Activated T-helper 2 cell treated with anti-CD3 and anti-CD28 coated beads, Interferon-gamma antibody, Interleukin-2, Interleukin-4, amounts not matched to agents 10 μg/mL and 5 μg/mL and 100 μg/mL, durations not matched to agents 14 hours and 24 hours and 36 hours (primary cell): ENCODE measurements around the gene NLRP10. TPM values are rescaled to one million over a fixed set of nuclear protein-coding genes. Genes with fewer than 3 reads are reported as not detected.
A peak's percentile ranks its signal among the peaks of the same experiment; 100 is the strongest.
"Not testable (repeated sequence)": the region's sequence is repeated elsewhere in the genome, so short reads cannot be mapped to it uniquely, and the experiment has no call there.

Experiments
- DNase-seq: peaks from one replicate; pipeline ENCODE4 v3.0.0; 2021; ENCODE audit warnings: low spot score
- H3K27ac Mint-ChIP-seq: one replicate; pipeline ENCODE4 v1.8.0; 2021; ENCODE audit warnings: mixed read lengths
- H3K27me3 Mint-ChIP-seq: one replicate; pipeline ENCODE4 v1.8.0; 2021; ENCODE audit warnings: low read depth, mixed read lengths
- H3K36me3 Mint-ChIP-seq: one replicate; pipeline ENCODE4 v1.8.0; 2021; ENCODE audit warnings: low read depth, mixed read lengths
- H3K4me1 Mint-ChIP-seq: one replicate; pipeline ENCODE4 v1.8.0; 2021; ENCODE audit warnings: low read depth, mixed read lengths
- H3K4me3 Mint-ChIP-seq: one replicate; pipeline ENCODE4 v1.8.0; 2021; ENCODE audit warnings: low read depth, mild to moderate bottlenecking, moderate library complexity, mixed read lengths
- H3K9me3 Mint-ChIP-seq: one replicate; pipeline ENCODE4 v1.8.0; 2021; ENCODE audit warnings: mixed read lengths
- intact Hi-C: fragments of 100-400 bp; cut with micrococcal nuclease; formaldehyde crosslinking; loops from one replicate; pipeline ENCODE4 v1.15.1; 2023
- total RNA-seq: library from RNA; stranded (reverse); gene quantifications from 2 replicates; pipeline ENCODE4 v1.2.3, GENCODE V29; 2022

Gene NLRP10
- total RNA-seq, 1 donor from 2014 or later, result not detected

DNA sequence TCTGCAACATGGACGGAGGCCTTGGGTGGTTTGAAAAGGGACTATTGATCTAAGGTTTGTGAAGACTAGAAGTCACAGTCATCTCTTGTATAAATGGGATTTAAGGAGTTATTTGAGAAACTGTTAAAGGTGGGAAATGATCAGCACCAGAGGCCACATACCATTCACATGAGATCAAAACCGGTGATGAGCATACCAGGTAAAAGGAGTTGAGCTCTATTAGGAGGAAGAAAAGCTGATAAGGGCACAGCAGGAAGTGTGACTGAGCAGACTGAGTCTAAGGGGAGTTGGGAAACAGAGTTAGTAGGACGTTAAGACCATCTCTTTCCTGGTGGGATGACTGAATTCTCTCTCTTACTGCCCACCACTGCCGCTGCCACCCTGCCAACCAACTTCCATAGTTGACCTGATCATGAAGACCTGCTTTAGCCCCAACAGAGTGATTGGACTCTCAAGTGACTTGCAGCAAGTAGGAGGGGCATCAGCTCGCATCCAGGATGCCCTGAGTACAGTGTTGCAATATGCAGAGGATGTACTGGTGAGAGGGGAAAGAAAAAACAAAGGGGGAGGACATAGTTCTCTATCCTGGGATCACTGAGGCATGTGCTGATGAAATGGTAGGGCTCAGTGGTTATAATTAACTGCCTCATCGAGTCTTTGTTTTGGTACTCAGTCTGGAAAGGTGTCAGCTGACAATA, 29.5 kb upstream of the NLRP10 start:
- peaks cover 9% of the 10 kb centered on the region for H3K4me1 Mint-ChIP-seq
- no peak overlapping the region for H3K4me3 Mint-ChIP-seq
- intact Hi-C loops, result no loop called here
- H3K27ac Mint-ChIP-seq, result no peak overlapping the region
- H3K36me3 Mint-ChIP-seq, result peaks cover 84% of the 10 kb centered on the region
- H3K9me3 Mint-ChIP-seq, result no peaks in the 10 kb centered on the region
- no peaks in the 10 kb centered on the region for H3K27me3 Mint-ChIP-seq
- DNase-seq, result no peak

- peaks cover 32% of the 10 kb centered on the region for H3K4me1 Mint-ChIP-seq
- H3K9me3 Mint-ChIP-seq, DNase-seq, H3K27me3 Mint-ChIP-seq: not testable (repeated sequence)
- peaks cover 29% of the 10 kb centered on the region for H3K36me3 Mint-ChIP-seq
- peak overlapping the region; percentile 98 for H3K4me3 Mint-ChIP-seq
- peak overlapping the region; percentile 86 for H3K27ac Mint-ChIP-seq
- intact Hi-C loops, result loop anchor here (1.0 to 10.0 kb wide), 4 partner anchors 95 to 890 kb away; partner anchors contain the start of genes PPFIBP2, RPL27A and TRIM66
Measured at GRCh38 chr11:7987560-7987883, 22.3 kb upstream of the NLRP10 start.

DNA sequence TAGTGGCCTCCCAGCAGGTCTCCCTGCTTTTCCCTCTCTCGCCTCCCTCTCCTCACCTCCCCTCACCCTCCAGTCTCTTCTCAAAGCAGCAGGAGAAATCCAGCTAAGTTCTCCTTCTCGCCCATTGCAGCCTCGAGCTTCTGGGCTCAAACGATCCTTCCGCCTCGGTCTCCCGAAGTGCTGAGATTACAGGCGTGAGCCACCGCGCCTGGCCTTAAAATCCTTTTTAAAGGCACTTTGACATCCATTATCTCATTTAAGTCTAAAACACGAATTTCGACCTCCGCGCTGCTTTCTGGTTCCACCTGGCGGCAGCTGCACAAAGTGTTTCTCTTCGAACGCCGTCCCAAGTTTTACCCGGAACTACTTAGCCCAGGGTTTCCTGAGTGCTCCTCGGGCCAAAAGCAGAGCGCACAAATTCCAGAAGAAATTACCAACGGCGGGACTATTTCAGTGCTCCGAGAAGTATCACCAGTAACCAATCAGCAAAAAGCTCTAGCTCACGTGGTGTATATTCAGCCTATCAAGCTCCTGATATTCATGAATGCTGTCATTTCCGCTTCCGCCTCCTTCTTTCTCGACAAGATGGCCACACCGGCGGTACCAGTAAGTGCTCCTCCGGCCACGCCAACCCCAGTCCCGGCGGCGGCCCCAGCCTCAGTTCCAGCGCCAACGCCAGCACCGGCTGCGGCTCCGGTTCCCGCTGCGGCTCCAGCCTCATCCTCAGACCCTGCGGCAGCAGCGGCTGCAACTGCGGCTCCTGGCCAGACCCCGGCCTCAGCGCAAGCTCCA, 21.7 kb upstream of the NLRP10 start, which contains the start of gene EIF3F:
Gene EIF3F (plus strand): TSS at position 570 of the 792 bp plus-strand sequence. CDS start 16 bp downstream, at position 586.
- Mint-ChIP-seq H3K27me3 (no peaks in the 10 kb centered on the region), H3K4me3 (peak within 1 kb of the TSS; percentile 98), H3K27ac (peak within 1 kb of the TSS; percentile 91), H3K4me1 (peaks cover 32% of the 10 kb centered on the region), H3K36me3 (peaks cover 25% of the 10 kb centered on the region), H3K9me3 (no peaks in the 10 kb centered on the region)
- intact Hi-C loops, result loop anchor here (1.0 to 10.0 kb wide), 4 partner anchors 95 to 890 kb away; partner anchors contain the start of genes PPFIBP2, RPL27A and TRIM66
- DNase-seq, result peak; percentile 91

- H3K9me3 Mint-ChIP-seq, result no peaks in the 10 kb centered on the region
- intact Hi-C loops, result loop anchor here (10.0 kb wide), 2 partner anchors 469 to 701 kb away; partner anchors contain the start of genes PPFIBP2, RPL27A and TRIM66
- H3K27ac Mint-ChIP-seq, result no peak overlapping the region
- no peaks in the 10 kb centered on the region for H3K27me3 Mint-ChIP-seq
- no peak for DNase-seq
- peaks cover 18% of the 10 kb centered on the region for H3K4me1 Mint-ChIP-seq
- H3K36me3 Mint-ChIP-seq, result peaks cover 6% of the 10 kb centered on the region
- H3K4me3 Mint-ChIP-seq, result no peak overlapping the region
Measured at GRCh38 chr11:7983832-7984590, 18.8 kb upstream of the NLRP10 start.

GRCh38 chr11:7982582-7983119, 17.4 kb upstream of the NLRP10 start:
- Mint-ChIP-seq H3K9me3 (no peaks in the 10 kb centered on the region), H3K4me1 (peaks cover 10% of the 10 kb centered on the region), H3K27ac (no peak overlapping the region), H3K27me3 (no peaks in the 10 kb centered on the region), H3K36me3 (peaks cover 1% of the 10 kb centered on the region), H3K4me3 (no peak overlapping the region)
- intact Hi-C loops, result loop anchor here (10.0 kb wide), 2 partner anchors 468 to 702 kb away; partner anchors contain the start of genes PPFIBP2, RPL27A and TRIM66
- DNase-seq, result no peak

GRCh38 chr11:7981619-7982157, 16.4 kb upstream of the NLRP10 start:
- DNase-seq, result no peak
- Mint-ChIP-seq H3K4me1 (peaks cover 8% of the 10 kb centered on the region), H3K4me3 (no peak overlapping the region), H3K36me3 (no peaks in the 10 kb centered on the region), H3K27me3 (no peaks in the 10 kb centered on the region), H3K27ac (no peak overlapping the region), H3K9me3 (no peaks in the 10 kb centered on the region)
- intact Hi-C loops, result loop anchor here (10.0 kb wide), 2 partner anchors 467 to 703 kb away; partner anchors contain the start of genes PPFIBP2, RPL27A and TRIM66

DNA sequence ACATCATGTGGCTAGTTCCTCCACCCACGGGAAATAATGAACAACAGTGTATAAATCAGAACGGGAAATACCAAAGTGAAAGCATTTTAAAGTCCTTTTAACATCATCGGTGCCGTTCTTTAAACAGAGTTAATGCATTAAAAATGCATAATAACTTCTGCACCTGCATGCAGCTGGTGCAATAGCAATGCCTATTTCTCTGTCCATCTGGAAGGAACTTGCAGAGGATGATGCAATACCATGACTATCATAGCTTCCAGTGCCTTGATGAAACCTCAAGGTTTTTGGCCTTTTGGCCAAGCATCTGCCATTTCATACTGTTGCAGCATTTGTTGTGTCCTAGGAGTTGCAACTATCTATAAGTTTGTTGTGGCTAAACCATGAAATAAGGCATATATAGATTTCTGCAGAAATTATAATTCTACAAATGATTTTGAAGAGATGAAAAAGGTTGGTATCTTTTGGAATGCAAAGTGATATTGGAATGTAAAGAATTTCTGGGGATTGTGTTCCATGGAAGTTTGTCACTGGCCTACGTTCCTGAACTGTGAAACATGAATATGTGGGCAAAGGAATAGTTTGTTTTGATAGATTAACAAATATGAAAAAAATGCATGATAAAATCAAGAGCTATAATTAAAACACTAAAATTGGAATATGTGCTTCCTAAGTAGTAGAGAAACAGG, 12.1 kb upstream of the NLRP10 start:
- H3K27ac Mint-ChIP-seq, result no peak overlapping the region
- intact Hi-C loops, result no loop called here
- no peaks in the 10 kb centered on the region for H3K27me3 Mint-ChIP-seq
- H3K4me1 Mint-ChIP-seq, result no peaks in the 10 kb centered on the region
- H3K36me3 Mint-ChIP-seq, result no peaks in the 10 kb centered on the region
- DNase-seq, result no peak
- H3K9me3 Mint-ChIP-seq, result no peaks in the 10 kb centered on the region
- no peak overlapping the region for H3K4me3 Mint-ChIP-seq

DNA sequence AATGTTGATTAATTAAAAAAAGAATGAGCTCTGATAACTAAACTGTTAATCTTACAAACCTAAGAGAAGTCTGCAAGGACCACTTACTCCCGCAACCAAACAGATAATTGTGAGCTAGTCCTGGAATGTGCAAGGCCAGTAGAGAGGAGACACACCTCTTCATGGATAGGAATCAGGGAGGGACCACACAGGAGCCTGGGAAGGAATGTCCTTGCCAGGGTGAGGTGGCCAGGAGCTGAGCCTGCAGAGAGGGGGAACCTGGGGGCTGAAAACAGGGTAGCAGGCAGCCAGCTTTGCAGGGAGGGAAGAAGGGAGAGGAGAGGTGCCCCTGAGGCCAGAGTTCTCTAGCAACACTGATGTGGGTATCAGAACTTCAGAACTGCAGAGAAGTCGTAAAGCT, 9.4 kb upstream of the NLRP10 start:
- no peaks in the 10 kb centered on the region for H3K4me1 Mint-ChIP-seq
- no peak for DNase-seq
- H3K36me3 Mint-ChIP-seq, result no peaks in the 10 kb centered on the region
- H3K27ac Mint-ChIP-seq, result no peak overlapping the region
- intact Hi-C loops, result no loop called here
- no peak overlapping the region for H3K4me3 Mint-ChIP-seq
- H3K27me3 Mint-ChIP-seq, result no peaks in the 10 kb centered on the region
- no peaks in the 10 kb centered on the region for H3K9me3 Mint-ChIP-seq

GRCh38 chr11:7973011-7973410, 7.8 kb upstream of the NLRP10 start:
- Mint-ChIP-seq H3K9me3 (no peaks in the 10 kb centered on the region), H3K27me3 (peaks cover 3% of the 10 kb centered on the region), H3K4me1 (no peaks in the 10 kb centered on the region), H3K36me3 (no peaks in the 10 kb centered on the region), H3K27ac (no peak overlapping the region), H3K4me3 (no peak overlapping the region)
- intact Hi-C loops, result no loop called here
- DNase-seq, result no peak

GRCh38 chr11:7971846-7972245, 6.6 kb upstream of the NLRP10 start:
- no peaks in the 10 kb centered on the region for H3K9me3 Mint-ChIP-seq

DNA sequence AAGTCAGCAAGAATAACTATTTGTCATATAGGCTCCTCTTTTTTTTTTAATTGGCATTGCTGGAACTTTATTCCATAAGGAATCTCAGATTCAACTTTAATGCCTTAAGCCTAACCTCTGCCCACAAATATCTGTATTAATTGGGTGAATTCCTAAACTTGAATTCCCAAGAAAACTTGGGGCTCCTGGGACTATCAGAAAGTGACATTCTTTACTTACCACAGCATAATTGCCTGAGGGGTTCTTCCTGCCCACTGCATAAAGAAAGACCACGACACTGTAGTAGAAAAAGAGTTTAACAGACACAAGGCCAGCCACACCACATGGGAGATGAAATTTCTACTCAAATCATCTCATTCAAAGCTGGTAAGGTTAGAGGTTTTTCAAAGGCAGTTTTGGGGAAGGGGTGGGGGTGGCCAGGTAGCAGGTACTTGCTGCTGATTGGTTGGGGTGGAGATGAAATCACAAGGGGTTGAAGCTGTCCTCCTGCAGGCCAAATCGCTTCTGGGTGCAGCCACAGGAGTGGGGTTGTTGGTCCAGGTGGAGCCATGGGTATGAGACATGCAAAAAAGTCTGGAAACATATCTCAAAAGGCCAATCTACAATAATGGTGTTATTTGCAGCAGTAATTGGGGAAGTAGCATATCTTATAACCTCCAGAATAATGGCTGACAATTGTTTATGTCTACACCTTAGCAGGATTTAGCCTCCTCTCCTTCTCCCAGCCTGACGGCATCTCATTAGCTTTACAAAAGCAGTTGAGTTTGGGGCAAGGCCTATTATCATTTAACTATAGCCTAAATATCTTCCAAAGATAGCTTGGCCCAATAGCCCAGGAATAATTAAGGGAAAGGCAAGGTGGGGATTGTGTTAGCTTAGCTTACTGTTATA, 4.8 kb upstream of the NLRP10 start:
- H3K36me3 Mint-ChIP-seq, result no peaks in the 10 kb centered on the region
- H3K4me3 Mint-ChIP-seq, result no peak overlapping the region
- peaks cover 3% of the 10 kb centered on the region for H3K27me3 Mint-ChIP-seq
- H3K9me3 Mint-ChIP-seq, result no peaks in the 10 kb centered on the region
- H3K4me1 Mint-ChIP-seq, result no peaks in the 10 kb centered on the region
- H3K27ac Mint-ChIP-seq, result no peak overlapping the region
- no peak for DNase-seq
- intact Hi-C loops, result no loop called here

More at GRCh38 chr11:7971846-7972245, 6.6 kb upstream of the NLRP10 start:
- intact Hi-C loops, result no loop called here
- H3K36me3 Mint-ChIP-seq, result no peaks in the 10 kb centered on the region
- DNase-seq, result no peak
- H3K27me3 Mint-ChIP-seq, result peaks cover 3% of the 10 kb centered on the region
- no peaks in the 10 kb centered on the region for H3K4me1 Mint-ChIP-seq
- no peak overlapping the region for H3K4me3 Mint-ChIP-seq
- no peak overlapping the region for H3K27ac Mint-ChIP-seq
